Lower leg skin (tissue), 4 donors: ENCODE results near the gene ORC5. TPM values are rescaled to one million over a fixed set of nuclear protein-coding genes. Genes with fewer than 3 reads are reported as not detected.

Source experiments
- DNase-seq, 2 donors: peaks; one replicate each; pipeline ENCODE4 v3.0.0-alpha.2; 2019; ENCODE audit warnings: low spot score in 2 of 2
- H3K4me3 ChIP-seq: fragments of 200-600 bp; sonication (generic); 2 replicates; pipeline ENCODE4 v1.5.1; 2017; ENCODE audit warnings: mild to moderate bottlenecking, low read depth; ENCODE audit not compliant: poor library complexity, severe bottlenecking
- CTCF ChIP-seq, 3 donors: fragments of 450-650 bp; IDR thresholded peaks; one replicate each; pipeline ENCODE4 v1.5.1; 2016; ENCODE audit warnings: antibody characterized with exemption in 3 of 3, mild to moderate bottlenecking in 3 of 3, moderate library complexity in 2 of 3
- POLR2A ChIP-seq, 2 donors: fragments of 450-650 bp; IDR thresholded peaks; one replicate each; pipeline ENCODE4 v1.6.1; 2016 to 2017; ENCODE audit warnings: antibody characterized with exemption in 2 of 2, mild to moderate bottlenecking in 1 of 2, moderate library complexity in 1 of 2
- WGBS, 2 donors: methylation state at CpG; one replicate each; pipeline ENCODE4 v1.1.5; 2018; 5-methylcytosine and 5-hydroxymethylcytosine counted together
- intact Hi-C: fragments of 100-400 bp; cut with DNase I; formaldehyde crosslinking; loops from one replicate; pipeline ENCODE4 v1.15.0; 2023; ENCODE audit warnings: low total_unique reads
- total RNA-seq, 4 donors: library from RNA; depleted of rRNA; stranded (reverse); fragments of >200 nt; gene quantifications; one replicate each; pipeline ENCODE4 v1.1.0, GENCODE V29; 2016

Gene ORC5
- total RNA-seq, 4 donors from 2014 or later = 13.8 to 41.2 (median 16.3) TPM

DNA sequence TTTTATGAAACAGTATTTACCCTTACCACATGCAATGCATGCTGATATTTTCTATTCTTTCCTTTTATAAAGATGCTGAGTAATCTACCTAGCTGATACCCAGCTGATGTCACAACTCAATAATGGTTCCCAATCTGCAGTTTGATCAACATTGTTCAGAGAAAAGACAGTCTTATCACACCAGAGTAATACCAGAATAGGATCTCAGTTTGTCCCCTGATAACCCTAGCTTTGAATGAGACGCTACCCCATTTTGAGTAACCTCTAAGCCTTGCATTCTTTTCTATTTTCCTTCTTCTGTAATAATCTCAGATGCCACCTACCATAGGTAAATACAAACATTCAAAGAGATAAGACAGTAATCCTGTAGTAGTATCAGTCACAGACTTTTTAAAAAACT lies 118.8 kb downstream of the ORC5 start:
- H3K4me3 ChIP-seq = no peak overlapping the region
- 86 to 94% methylated on average over 1 of the region's 1 CpG for WGBS, 2 donors
- TF ChIP-seq POLR2A (IDR thresholded peaks at IDR 0.05) (no peak), CTCF (IDR thresholded peaks at IDR 0.05) (no peak)
- intact Hi-C loops = no loop called here
- no peak for DNase-seq

Other genes with a start within 250 kb of the ORC5 start
- 1 to 10 TPM; 1.0 to 3.5 (median 1.3) TPM for gene RELN, start 218.4 kb downstream of the ORC5 start, total RNA-seq
- gene LHFPL3, start 120.6 kb upstream of the ORC5 start, total RNA-seq = 1 to 10 TPM in 1 of 4 donors, under 1 TPM in 1, not detected in 2; 0.16 to 2.4 TPM